HG02938 (cell line): ENCODE measurements around the gene DNAJA3.

Experiments used
- ATAC-seq: cut with Tn5 transposase; IDR thresholded peaks from one replicate; pipeline ENCODE4 v1.9.1; 2021; ENCODE audit warnings: mild to moderate bottlenecking, moderate library complexity; ENCODE audit not compliant: unreplicated experiment

The DNAJA3 gene

DNA sequence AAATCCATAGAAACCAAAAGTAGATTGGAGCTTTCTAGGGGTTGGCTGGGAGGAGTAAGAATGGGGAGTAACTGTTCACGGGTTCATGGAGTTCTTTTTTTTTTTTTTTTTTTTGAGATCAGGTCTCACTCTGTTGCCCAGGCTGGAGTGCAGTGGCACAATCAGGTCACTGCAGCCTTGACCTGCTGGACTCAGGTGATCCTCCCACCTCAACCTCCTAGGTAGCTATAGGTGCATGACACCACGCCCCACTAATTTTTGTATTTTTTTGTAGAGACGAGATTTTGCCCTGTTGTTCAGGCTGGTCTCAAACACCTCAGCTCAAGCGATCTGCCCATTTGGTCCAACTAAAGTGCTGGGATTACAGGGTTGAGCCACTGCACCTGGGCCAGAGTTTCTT lies 47.2 kb downstream of the DNAJA3 start:
- no peak for ATAC-seq

DNA sequence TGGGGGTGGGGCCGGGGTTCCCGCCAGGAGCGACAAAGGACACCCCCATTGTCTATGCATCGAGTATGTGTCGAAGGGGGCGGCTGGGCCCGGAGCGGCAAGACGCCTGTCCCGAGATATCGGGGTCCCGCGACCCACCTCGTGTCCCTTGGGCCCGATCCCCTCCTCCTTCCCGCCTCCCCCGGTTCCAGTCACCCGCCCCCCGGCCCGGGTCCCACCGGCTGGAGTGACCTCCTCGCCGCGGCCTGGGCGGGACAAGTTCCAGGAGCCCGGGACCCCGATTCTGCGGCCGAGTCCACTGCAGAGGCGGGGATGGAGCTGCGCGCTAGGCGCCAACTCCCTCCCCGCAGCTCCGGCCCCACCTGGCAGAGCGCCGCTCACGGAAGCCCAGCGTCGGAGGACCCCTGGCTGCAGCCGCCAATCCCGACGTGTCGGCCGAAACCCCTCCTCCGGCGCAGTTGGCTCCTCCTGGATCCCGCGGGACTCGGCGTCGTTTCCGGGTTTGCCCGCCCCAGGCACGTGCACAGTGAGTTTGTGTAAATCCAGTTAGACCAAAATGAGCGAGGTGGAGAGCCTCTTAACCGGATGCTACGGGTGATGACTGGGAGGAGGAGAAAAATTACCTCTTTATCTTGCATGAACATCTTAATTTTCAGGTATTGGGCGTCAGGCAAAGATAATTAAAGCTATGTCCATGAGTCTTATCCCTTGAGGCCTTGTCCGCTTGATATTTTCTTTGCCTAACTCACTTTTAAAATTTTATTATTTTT lies 48.7 kb downstream of the DNAJA3 start, which contains the start of gene NMRAL1:
NMRAL1 (minus strand) TSS at position 434 of the 770 bp plus-strand sequence. CDS start 493 bp downstream, outside the sequence.
- peak; percentile 39 for ATAC-seq

DNA sequence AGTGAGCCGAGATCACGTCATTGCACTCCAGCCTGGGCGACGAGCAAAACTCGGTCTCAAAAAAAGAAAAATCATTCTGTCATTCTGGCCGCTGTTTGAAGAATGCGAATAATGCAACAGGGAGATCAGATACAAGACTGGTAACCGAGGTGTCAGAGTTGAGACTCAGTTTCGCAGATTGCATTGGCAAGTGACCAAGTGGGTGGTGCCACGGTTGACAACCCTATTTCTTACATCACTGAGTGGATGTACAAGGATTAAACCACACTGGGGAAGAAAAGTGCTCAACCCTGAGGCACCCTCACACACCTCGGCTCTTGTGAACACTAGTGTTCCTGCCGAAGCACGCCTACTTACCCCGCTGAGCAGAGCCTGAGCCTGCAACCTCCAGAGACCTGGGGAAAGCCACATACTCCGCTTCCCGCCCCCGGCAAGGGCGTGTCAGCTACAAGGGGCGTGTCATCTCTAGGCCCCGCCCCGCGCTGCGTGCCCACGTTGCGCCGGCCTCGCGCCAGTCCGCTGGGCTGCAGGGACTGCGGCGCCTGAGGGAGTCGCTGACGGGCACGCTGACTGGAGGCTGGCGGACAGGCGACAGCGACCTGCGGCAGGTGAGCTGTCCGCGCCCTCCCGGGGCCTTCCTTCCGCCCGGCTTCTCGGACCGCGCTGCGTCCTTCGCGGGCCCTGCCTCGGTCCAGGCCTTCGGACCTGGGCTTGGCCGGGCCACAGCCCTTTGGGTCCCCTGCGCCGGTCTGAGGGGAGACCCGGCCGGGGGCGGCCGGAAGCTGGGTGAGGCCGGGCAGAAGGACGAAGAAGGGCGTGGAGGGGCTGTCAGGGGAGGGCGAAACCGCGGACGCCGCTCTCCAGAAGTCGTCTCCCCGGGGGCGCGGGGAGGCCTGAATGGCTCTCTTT lies 50.5 kb downstream of the DNAJA3 start, which contains the start of gene HMOX2:
HMOX2 (plus strand) TSS at position 519 of the 909 bp plus-strand sequence. CDS start 29,127 bp downstream, outside the sequence.
- ATAC-seq, result peak; percentile 70

DNA sequence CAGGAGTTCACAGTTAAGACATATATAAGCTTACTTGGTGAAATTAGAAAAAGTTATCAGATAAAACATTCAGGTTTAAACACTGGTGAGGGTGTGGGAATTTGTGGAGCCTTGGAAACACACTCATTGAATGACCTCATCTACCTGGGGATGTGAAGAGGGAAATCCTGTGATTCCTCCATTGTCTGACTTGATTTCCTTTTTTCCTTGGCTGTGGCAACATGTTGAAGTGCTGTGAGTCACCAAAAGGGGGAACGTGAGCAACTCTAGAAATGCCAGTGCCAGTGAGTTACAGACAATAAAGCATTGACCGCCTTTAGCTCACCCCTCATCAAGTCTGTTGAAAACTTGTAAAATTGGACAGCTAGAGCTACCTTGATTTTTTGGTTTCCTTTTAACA lies 52.3 kb downstream of the DNAJA3 start:
- no peak for ATAC-seq

DNA sequence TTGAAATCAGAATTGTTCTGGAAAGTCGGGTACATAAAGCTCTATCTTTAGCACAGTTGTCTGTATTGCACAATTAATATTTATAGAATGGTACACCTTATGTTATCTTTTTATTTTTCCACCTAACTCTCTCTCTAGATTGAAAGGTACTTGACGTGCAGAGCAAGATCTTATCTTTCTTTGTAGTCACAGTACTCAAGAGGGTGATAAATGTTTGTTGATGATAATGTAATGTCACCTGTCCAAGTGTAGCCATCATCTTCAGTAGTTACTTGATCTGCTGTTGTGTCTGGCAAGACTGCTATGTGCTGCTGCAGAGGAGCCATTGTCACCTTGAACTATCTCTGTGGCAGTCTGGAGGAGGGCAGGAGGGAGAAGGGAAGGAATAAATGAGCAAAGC lies 55.9 kb downstream of the DNAJA3 start:
- no peak for ATAC-seq

DNA sequence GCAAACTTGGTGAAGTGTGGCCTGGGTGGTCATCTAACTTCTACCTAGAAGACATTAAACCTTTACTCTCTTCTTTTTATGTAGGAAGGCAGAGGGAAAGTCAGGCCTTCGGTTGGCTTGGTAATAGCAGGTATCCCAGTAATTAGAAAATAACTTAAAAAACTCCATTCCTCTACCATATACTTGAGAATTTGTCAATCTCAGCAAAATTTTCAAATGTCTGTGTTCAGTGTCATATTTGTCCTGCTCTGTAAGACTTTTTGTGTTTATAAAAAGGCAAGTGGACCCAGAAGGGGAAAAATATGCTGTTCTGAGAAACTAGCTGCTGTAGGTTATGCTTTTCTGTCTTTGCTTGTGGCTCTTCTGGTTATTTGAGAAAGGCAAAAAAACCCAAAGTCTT lies 56.3 kb downstream of the DNAJA3 start:
- ATAC-seq, result no peak

DNA sequence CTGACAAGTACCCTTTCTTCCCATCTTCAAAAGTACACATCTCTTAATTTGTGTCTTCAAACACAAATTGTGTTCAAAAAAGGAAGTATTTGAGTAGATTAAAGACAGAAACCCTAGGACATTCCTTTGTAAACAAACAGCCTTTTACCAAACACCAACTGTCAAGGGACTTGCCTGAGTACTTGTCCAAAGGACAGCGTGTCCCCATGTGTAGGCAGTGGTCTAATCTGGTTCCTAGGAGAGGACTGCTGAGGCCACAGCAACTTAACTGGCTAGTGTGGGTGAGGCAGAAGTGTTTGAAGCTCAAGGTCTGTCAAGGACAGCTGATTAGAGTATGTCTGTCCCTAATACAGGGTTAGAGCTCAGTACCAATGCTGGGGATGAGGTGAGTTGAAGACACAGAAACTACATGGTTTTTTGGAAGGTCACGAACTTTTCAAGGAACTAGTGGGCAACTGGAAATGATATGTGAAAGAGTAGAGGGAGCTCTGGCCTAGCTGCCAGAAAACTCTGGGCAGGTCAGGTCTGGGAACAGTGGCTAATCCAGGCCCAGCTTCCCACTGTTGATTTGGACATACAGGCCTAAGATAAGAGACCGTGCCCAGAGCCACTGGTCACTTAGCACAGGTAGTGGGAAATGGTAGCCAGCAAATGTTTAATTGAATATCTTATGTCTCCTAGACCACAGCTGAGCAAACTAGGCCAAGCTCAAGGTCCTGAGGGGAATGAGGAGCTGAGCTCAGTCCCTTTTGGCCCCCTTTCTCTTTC lies 60.6 kb downstream of the DNAJA3 start:
- no peak for ATAC-seq

DNA sequence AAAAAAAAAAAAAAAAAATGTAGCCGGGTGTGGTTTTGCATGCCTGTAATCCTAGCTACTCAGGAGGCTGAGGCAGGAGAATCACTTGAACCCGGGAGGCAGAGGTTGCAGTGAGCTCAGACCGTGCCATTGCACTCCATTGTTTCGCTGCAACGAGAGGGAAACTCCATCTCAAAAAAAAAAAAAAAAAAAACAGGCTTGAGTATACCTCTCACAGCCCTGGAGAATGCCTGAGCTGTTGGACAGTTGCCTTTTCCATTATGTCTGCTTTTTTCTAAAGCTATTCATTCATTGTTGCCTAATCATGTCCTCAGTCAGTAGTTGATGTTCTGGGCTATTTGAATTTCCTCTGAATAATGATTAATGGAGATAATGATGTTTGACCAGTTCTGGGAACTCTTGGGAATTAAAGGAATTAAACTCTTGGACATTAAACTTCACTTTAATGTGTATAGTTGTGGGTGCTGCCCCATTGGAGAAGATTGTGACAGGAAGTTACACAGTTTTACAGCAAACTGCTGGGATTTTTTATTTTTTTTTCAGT lies 62.4 kb downstream of the DNAJA3 start:
- no peak for ATAC-seq

DNA sequence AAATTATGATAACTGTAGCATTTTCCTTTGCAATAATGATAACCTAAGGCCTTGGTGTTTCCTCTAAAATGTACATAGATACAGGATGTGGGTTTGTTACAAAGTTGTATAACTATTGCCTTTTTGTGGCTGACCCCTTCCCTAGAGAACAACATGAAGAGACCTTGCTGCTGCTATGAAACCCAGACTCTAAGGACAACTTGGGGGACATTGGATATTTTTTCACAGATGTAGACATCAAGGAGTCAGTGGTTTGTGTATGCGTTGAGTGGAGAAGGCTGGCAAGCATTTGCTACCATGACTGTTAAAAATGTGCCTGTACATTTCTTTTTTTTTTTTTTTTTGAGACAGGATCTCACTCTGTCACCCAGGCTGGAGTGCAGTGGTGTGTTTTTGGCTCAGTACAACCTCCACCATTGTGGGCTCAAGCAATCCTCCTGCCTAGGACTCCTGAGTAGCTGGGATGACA lies 62.9 kb downstream of the DNAJA3 start:
- ATAC-seq, result no peak

DNA sequence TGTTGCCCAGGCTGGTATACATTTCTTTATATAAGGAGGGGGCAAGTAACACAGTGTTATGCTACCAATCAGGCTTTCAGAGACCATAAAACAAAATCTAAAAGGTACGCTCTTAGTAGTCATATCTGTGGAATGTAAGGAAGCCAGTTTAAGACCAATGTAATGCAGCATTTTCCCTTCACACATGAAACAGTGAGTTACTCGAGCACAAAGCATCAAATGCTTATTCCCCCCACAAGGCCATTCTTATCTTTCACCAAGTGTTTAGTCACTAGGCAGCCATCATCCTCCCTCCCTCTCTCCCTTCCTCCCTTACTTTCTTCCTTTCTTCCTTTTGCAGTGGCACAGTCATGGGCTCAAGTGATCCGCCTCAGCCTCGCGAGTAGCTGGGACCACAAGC lies 63.4 kb downstream of the DNAJA3 start:
- no peak for ATAC-seq

DNA sequence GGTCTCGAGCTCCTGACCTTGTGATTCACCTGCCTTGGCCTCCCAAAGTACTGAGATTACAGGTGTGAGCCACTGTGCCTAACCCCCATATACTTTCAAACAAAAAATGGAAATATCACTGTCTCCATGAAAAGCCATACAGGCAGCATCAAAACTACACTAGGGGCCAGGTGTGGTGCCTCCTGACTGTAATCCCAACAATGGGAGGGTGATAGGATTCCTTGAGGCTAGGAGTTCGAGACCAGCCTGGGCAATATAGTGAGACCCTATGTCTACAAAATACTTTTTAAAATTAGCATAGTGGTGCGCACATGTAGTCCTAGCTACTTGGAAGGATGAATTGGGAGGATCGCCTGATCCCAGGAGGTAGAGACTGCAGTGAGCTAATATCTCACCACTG lies 66.2 kb downstream of the DNAJA3 start:
- no peak for ATAC-seq

DNA sequence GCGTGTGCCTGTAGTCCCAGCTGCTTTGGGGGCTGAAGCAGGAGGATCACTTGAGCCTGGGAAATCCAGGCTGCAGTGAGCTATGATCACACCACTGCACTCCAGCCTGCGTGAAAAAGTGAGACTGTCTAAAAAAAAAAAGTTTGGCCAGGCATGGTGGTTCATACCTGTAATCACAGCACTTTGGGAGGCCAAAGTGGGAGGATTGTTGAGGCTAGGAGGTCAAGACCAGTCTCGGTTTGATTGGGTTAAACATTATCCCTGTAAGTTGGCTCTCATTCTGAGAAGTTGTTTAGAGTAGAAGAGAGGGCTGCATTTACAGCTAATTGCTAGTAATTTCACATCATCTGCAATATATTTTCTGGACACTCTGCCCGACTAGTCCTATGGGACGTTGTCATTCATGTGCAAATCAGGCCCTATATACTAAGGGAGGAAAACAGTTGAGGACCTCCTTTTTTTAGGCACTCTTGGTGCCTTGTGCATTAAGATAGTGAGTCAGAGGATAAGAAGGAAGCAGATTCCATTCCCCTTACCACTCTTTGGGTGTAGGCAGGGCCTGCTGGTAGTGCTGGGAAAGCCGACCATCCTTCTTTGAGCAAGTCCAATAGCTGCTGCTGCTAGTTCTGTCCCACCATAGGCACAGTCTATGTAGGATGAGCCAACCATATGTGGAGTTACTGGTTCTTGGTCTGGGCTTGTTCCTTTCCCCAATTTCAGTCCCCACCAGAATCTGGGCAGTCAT lies 69.2 kb downstream of the DNAJA3 start:
- no peak for ATAC-seq

DNA sequence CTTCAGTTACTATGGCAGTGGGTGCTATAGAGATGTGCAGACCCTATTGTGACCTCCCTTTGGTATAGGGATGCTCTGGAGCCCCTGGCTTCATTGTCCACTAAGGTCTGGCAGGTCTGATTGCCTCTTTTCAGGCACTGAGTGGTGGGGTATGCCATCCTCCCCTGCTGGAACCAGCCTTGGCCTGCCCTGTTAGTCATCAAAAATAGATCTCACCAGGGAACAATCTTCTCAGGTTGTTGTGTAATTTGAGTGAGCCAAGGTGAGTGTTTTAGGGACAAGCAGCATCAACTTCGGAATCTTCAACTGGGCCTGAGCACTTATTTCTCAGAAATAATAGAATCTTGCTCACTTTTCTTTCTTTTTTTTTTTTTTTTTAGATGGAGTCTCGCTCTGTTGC lies 70.1 kb downstream of the DNAJA3 start:
- no peak for ATAC-seq

DNA sequence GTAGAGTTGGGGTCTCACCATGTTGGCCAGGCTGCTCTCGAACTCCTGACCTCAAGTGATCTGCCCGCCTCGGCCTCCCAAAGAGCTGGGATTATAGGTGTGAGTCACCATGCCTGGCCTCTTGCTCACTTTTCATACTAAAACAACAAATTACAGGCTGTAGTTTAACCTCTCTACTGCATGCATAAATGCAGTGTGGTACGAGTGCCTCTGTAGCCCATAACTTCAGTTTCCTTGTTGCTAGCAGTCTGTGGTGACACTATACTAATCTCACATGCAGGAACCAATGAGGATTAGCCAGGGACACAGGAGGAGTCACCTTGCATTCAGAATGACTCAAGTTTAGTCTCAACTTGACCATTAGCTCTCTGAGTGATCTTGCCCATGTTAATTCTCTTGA lies 70.6 kb downstream of the DNAJA3 start:
- no peak for ATAC-seq

DNA sequence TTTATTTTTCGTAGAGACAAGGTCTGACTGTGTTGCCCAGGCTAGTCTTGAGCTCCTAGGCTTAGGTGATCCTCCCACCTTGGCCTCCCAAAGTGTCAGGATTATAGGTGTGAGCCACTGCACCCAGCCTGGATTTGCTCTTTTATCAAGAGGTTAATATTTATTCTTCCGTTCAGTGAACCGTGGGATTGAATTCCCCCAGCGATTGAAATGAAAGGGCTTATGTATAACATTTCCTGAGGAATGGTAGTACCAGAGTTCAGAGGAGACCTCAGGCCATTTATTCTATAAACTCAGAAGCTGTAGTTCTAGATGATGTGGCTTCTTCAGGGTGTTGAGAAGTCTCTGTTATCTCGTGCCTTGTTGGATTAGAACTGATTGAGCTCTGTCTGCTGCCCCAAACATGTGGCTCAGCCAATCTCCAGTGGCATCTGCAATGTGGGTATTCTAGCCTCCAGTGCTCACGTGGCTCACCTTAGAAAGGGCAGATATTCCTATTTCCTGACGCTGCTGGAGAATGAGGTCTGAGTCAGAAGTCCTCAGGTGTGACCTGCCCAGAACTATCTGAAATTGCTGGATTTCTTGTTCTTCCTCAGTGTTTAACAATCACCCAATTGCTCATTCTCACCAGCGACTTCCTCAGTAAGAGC lies 73.0 kb downstream of the DNAJA3 start:
- ATAC-seq, result no peak

DNA sequence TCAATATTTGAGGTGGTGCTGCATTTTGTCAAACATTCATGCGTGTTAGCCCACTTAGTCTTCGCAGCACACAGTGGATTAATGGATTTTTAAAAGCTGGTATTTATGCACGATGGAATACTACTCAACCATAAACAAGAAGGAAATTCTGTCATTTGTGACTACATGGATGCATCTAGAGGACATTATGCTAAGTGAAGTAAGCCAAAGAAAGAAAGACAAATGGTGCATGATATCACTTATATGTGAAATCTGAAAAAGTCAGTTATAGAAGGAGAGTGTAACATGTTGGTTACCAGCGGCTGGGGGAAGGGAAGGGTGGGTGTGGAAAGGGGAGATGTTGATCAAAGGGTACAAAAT lies 73.5 kb downstream of the DNAJA3 start:
- ATAC-seq, result no peak

DNA sequence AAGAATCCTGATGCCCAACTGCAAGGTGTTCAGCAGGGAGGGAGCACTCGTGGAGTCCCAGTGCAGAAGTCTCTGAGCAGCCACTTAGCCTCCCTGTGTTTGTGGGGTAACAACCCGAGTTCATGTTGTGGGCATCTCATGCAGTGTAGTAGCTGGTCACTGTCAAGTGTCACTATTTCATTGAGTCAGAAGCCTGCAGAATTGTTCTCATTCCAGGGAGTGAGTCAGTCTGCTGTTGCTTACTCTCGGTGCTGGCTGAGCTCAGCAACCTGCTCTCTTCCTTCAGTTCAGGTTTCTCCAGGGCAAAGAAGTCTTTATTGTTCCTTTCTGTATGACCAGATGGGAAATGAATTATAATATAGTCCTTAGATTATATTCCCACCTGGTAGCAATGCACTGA lies 74.6 kb downstream of the DNAJA3 start:
- ATAC-seq, result no peak

DNA sequence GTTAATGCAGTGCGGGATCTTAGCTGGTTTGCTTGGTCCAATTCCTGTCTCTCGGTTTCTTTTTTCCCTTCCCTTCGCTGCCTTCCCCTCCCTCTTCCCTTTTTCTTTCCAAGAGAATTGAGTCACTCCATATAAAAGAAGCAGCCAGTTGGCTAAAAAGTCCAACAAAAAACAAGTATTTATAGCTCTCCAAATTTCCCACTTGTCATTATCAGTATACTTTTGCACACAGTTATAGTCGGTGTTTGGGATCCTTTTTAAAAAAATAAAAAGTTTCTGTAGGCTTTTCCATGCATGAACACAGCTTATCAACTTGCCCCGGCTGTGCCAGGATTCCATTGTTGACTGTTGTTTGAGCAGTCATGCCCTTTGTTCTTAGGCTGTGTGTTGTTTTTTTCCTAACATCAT lies 75.4 kb downstream of the DNAJA3 start:
- no peak for ATAC-seq

DNA sequence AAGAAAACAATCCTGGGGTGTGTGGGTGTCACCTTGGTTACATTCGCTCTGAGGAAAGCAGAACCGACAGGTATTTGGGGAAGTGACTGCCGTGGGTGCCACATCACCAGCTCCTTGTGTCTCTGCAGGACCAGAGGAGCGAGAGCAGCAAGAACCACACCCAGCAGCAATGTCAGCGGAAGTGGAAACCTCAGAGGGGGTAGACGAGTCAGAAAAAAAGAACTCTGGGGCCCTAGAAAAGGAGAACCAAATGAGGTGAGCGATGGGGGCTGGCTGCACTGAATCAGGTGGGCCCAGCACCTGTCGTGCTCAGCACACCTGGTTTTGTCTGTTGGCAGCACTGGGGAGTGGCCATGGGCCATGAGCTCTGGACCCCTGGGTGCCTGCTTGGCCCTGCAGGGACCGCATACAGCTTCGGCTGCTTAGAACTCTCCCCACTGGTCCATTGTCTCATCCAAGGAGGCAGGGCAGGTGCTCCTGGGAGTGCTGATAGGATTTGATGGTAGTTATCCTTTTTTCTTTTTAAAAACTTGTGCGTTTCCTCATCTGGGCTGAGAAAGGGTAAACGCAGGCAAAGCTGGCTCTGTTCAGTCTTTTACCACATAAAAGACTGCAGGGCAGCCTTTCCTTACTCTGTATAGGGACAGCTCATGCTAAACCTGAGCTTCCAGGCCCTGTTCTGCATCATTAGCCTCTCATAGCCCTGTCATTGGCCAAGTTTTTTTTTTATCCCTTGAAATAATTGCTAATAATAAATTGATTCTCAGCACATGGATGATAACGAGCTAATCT lies 79.9 kb downstream of the DNAJA3 start:
- ATAC-seq, result peak; percentile 63
